Muscle layer of colon (tissue), 2 donors: ENCODE data around the gene EPHB2.

ENCODE experiments used
- H3K27ac ChIP-seq: one replicate; pipeline ENCODE4 v1.7.0; 2013; ENCODE audit warnings: low read depth, mild to moderate bottlenecking, low read length, moderate library complexity
- H3K27me3 ChIP-seq, 2 donors: one replicate each; pipeline ENCODE4 v1.7.0; 2013; ENCODE audit warnings: low read length in 2 of 2, mild to moderate bottlenecking in 2 of 2; ENCODE audit not compliant: insufficient read depth in 2 of 2, control insufficient read depth in 1 of 2
- H3K36me3 ChIP-seq: one replicate; pipeline ENCODE4 v1.7.0; 2013; ENCODE audit warnings: mild to moderate bottlenecking, low read length; ENCODE audit not compliant: insufficient read depth
- H3K4me1 ChIP-seq: one replicate; pipeline ENCODE4 v1.7.0; 2013; ENCODE audit warnings: mild to moderate bottlenecking, low read length; ENCODE audit not compliant: insufficient read depth
- H3K4me3 ChIP-seq, 2 donors: one replicate each; pipeline ENCODE4 v1.7.0; 2013; ENCODE audit warnings: low read length in 2 of 2, low read depth in 1 of 2, mild to moderate bottlenecking in 1 of 2, moderate library complexity in 1 of 2
- H3K9ac ChIP-seq: one replicate; pipeline ENCODE4 v1.7.0; 2013; ENCODE audit warnings: low read length
- H3K9me3 ChIP-seq: one replicate; pipeline ENCODE4 v1.7.0; 2013; ENCODE audit warnings: mild to moderate bottlenecking, low read length
- donor health status: abdominal sarcoma.
- donor health status: Adenocarcinoma of cecum.

EPHB2 gene

GRCh38 chr1:22874785-22875184, 164.1 kb downstream of the EPHB2 start:
- H3K27me3 ChIP-seq = no peaks in the 10 kb centered on the region

GRCh38 chr1:22875241-22875640, 164.6 kb downstream of the EPHB2 start:
- H3K27me3 ChIP-seq = no peaks in the 10 kb centered on the region
- no peak overlapping the region for H3K9ac ChIP-seq
- H3K4me1 ChIP-seq = peaks cover 7% of the 10 kb centered on the region
- no peaks in the 10 kb centered on the region for H3K9me3 ChIP-seq
- no peak overlapping the region for H3K27ac ChIP-seq
- no peaks in the 10 kb centered on the region for H3K36me3 ChIP-seq
- H3K4me3 ChIP-seq = no peak overlapping the region

More at GRCh38 chr1:22874785-22875184, 164.1 kb downstream of the EPHB2 start:
- Histone ChIP-seq H3K9me3 (no peaks in the 10 kb centered on the region), H3K4me3 (no peak overlapping the region), H3K4me1 (peaks cover 9% of the 10 kb centered on the region), H3K9ac (no peak overlapping the region), H3K27ac (no peak overlapping the region), H3K36me3 (no peaks in the 10 kb centered on the region)

- H3K27ac ChIP-seq = no peak overlapping the region
- H3K27me3 ChIP-seq = no peaks in the 10 kb centered on the region
- H3K9me3 ChIP-seq = no peaks in the 10 kb centered on the region
- no peak overlapping the region for H3K9ac ChIP-seq
- no peak overlapping the region for H3K4me3 ChIP-seq
- peaks cover 1% of the 10 kb centered on the region for H3K4me1 ChIP-seq
- no peaks in the 10 kb centered on the region for H3K36me3 ChIP-seq
Observed at GRCh38 chr1:22875841-22876240, 165.2 kb downstream of the EPHB2 start.

- no peak overlapping the region for H3K27ac ChIP-seq
- no peak overlapping the region for H3K4me3 ChIP-seq
- H3K4me1 ChIP-seq = no peaks in the 10 kb centered on the region
- H3K9ac ChIP-seq = no peak overlapping the region
- H3K36me3 ChIP-seq = no peaks in the 10 kb centered on the region
- no peaks in the 10 kb centered on the region for H3K9me3 ChIP-seq
- H3K27me3 ChIP-seq = no peaks in the 10 kb centered on the region
Observed at GRCh38 chr1:22876359-22877111, 165.9 kb downstream of the EPHB2 start.

- no peaks in the 10 kb centered on the region for H3K4me1 ChIP-seq
- no peaks in the 10 kb centered on the region for H3K36me3 ChIP-seq
- no peaks in the 10 kb centered on the region for H3K27me3 ChIP-seq
Observed at GRCh38 chr1:22877112-22877915, 166.7 kb downstream of the EPHB2 start.

GRCh38 chr1:22877980-22878379, 167.3 kb downstream of the EPHB2 start:
- no peak overlapping the region for H3K4me3 ChIP-seq
- no peak overlapping the region for H3K27ac ChIP-seq
- H3K4me1 ChIP-seq = no peaks in the 10 kb centered on the region
- H3K36me3 ChIP-seq = no peaks in the 10 kb centered on the region
- H3K9me3 ChIP-seq = no peaks in the 10 kb centered on the region
- no peaks in the 10 kb centered on the region for H3K27me3 ChIP-seq
- no peak overlapping the region for H3K9ac ChIP-seq

More at GRCh38 chr1:22877112-22877915, 166.7 kb downstream of the EPHB2 start:
- H3K27ac ChIP-seq = no peak overlapping the region
- no peaks in the 10 kb centered on the region for H3K9me3 ChIP-seq
- no peak overlapping the region for H3K4me3 ChIP-seq
- no peak overlapping the region for H3K9ac ChIP-seq

GRCh38 chr1:22878626-22879025, 168.0 kb downstream of the EPHB2 start:
- Histone ChIP-seq H3K27me3 (no peaks in the 10 kb centered on the region), H3K4me1 (no peaks in the 10 kb centered on the region), H3K27ac (no peak overlapping the region), H3K9ac (no peak overlapping the region), H3K4me3 (no peak overlapping the region), H3K9me3 (no peaks in the 10 kb centered on the region), H3K36me3 (no peaks in the 10 kb centered on the region)

- Histone ChIP-seq H3K36me3 (no peaks in the 10 kb centered on the region), H3K27ac (no peak overlapping the region), H3K9ac (no peak overlapping the region), H3K4me1 (no peaks in the 10 kb centered on the region), H3K4me3 (no peak overlapping the region), H3K9me3 (no peaks in the 10 kb centered on the region), H3K27me3 (no peaks in the 10 kb centered on the region)
Observed at GRCh38 chr1:22879445-22879844, 168.8 kb downstream of the EPHB2 start.

GRCh38 chr1:22880174-22880601, 169.5 kb downstream of the EPHB2 start:
- H3K4me3 ChIP-seq = no peak overlapping the region
- H3K4me1 ChIP-seq = no peaks in the 10 kb centered on the region
- no peaks in the 10 kb centered on the region for H3K36me3 ChIP-seq
- H3K27ac ChIP-seq = no peak overlapping the region
- H3K9me3 ChIP-seq = no peaks in the 10 kb centered on the region
- no peaks in the 10 kb centered on the region for H3K27me3 ChIP-seq
- no peak overlapping the region for H3K9ac ChIP-seq

- Histone ChIP-seq H3K27me3 (no peaks in the 10 kb centered on the region), H3K9ac (no peak overlapping the region), H3K4me1 (no peaks in the 10 kb centered on the region), H3K4me3 (no peak overlapping the region), H3K27ac (no peak overlapping the region), H3K36me3 (no peaks in the 10 kb centered on the region), H3K9me3 (no peaks in the 10 kb centered on the region)
Observed at GRCh38 chr1:22883406-22883805, 172.8 kb downstream of the EPHB2 start.

- H3K4me3 ChIP-seq = no peak overlapping the region
- no peak overlapping the region for H3K27ac ChIP-seq
- H3K4me1 ChIP-seq = no peaks in the 10 kb centered on the region
- no peak overlapping the region for H3K9ac ChIP-seq
- no peaks in the 10 kb centered on the region for H3K36me3 ChIP-seq
- H3K27me3 ChIP-seq = no peaks in the 10 kb centered on the region
- no peaks in the 10 kb centered on the region for H3K9me3 ChIP-seq
Observed at GRCh38 chr1:22884806-22885530, 174.3 kb downstream of the EPHB2 start.
